Ishikawa (cell line): Measurements from ENCODE around the gene NRXN3.

ENCODE experiments used
- CEBPB ChIP-seq: IDR thresholded peaks from 2 replicates; pipeline ENCODE4 v1.6.1; 2012
- CREB1 ChIP-seq: IDR thresholded peaks from 2 replicates; pipeline ENCODE4 v1.6.1; 2012; ENCODE audit warnings: low read depth
- EGR1 ChIP-seq: IDR thresholded peaks from 2 replicates; pipeline ENCODE4 v1.6.1; 2012
- EP300 ChIP-seq: IDR thresholded peaks from 2 replicates; pipeline ENCODE4 v1.6.1; 2012; ENCODE audit warnings: borderline replicate concordance
- FOXM1 ChIP-seq: IDR thresholded peaks from 2 replicates; pipeline ENCODE4 v1.6.1; 2012; ENCODE audit warnings: low read depth, borderline replicate concordance
- MAX ChIP-seq: IDR thresholded peaks from 2 replicates; pipeline ENCODE4 v1.6.1; 2012
- NFIC ChIP-seq: IDR thresholded peaks from 2 replicates; pipeline ENCODE4 v1.6.1; 2012
- RAD21 ChIP-seq: IDR thresholded peaks from 2 replicates; pipeline ENCODE4 v1.6.1; 2012; ENCODE audit warnings: low read depth
- REST ChIP-seq: IDR thresholded peaks from 2 replicates; pipeline ENCODE4 v1.6.1; 2012; ENCODE audit warnings: low read depth, mild to moderate bottlenecking
- YY1 ChIP-seq: IDR thresholded peaks from 2 replicates; pipeline ENCODE4 v1.6.1; 2012; ENCODE audit warnings: low read depth

- TF ChIP-seq REST (no peak), EP300 (no peak), RAD21 (no peak), MAX (no peak), EGR1 (no peak), YY1 (no peak), CREB1 (no peak), CEBPB (no peak), NFIC (no peak), FOXM1 (no peak)
These were observed 1081.1 kb downstream of the NRXN3 start for GRCh38 chr14:79251278-79251677.
